GM18907 (cell line): ENCODE results near the gene RRAS2.
"Not testable (repeated sequence)": the region's sequence is repeated elsewhere in the genome, so short reads cannot be mapped to it uniquely, and the experiment has no call there.

Experiments used
- ATAC-seq: cut with Tn5 transposase; IDR thresholded peaks from one replicate; pipeline ENCODE4 v1.9.1; 2021; ENCODE audit warnings: mild to moderate bottlenecking, moderate library complexity; ENCODE audit not compliant: unreplicated experiment

Gene RRAS2

GRCh38 chr11:14259878-14260277 is 99.1 kb downstream of the RRAS2 start:
- ATAC-seq: no peak

GRCh38 chr11:14259186-14259784 is 99.7 kb downstream of the RRAS2 start:
- no peak for ATAC-seq

GRCh38 chr11:14258221-14258935 is 100.6 kb downstream of the RRAS2 start:
- no peak for ATAC-seq

GRCh38 chr11:14255238-14255534 is 103.8 kb downstream of the RRAS2 start:
- no peak for ATAC-seq

GRCh38 chr11:14254533-14255237 is 104.3 kb downstream of the RRAS2 start:
- ATAC-seq: no peak

GRCh38 chr11:14253840-14254239 is 105.1 kb downstream of the RRAS2 start:
- no peak for ATAC-seq

GRCh38 chr11:14253421-14253820 is 105.6 kb downstream of the RRAS2 start:
- no peak for ATAC-seq

GRCh38 chr11:14252501-14252900 is 106.5 kb downstream of the RRAS2 start:
- ATAC-seq: not testable (repeated sequence)

- no peak for ATAC-seq
Observed at GRCh38 chr11:14251754-14252153, 107.2 kb downstream of the RRAS2 start.

- ATAC-seq: peak; percentile 52
Observed at GRCh38 chr11:14249121-14249963, 109.6 kb downstream of the RRAS2 start.

- no peak for ATAC-seq
Observed at GRCh38 chr11:14248580-14248981, 110.4 kb downstream of the RRAS2 start.

- ATAC-seq: no peak
Observed at GRCh38 chr11:14245444-14245843, 113.5 kb downstream of the RRAS2 start.

GRCh38 chr11:14244926-14245325 is 114.1 kb downstream of the RRAS2 start:
- no peak for ATAC-seq

GRCh38 chr11:14242733-14243132 is 116.2 kb downstream of the RRAS2 start:
- ATAC-seq: no peak

- ATAC-seq: no peak
Observed at GRCh38 chr11:14242187-14242586, 116.8 kb downstream of the RRAS2 start.

GRCh38 chr11:14240951-14241350 is 118.0 kb downstream of the RRAS2 start:
- ATAC-seq: no peak

- no peak for ATAC-seq
Observed at GRCh38 chr11:14240221-14240620, 118.8 kb downstream of the RRAS2 start.

- peak; percentile 97 for ATAC-seq
Observed at GRCh38 chr11:14237444-14237961, 121.5 kb downstream of the RRAS2 start.

GRCh38 chr11:14235701-14236100 is 123.3 kb downstream of the RRAS2 start:
- ATAC-seq: no peak

- no peak for ATAC-seq
Observed at GRCh38 chr11:14234446-14234845, 124.5 kb downstream of the RRAS2 start.

GRCh38 chr11:14232652-14233051 is 126.3 kb downstream of the RRAS2 start:
- ATAC-seq: no peak
